Heart left ventricle (tissue), 16 donors: ENCODE results near the gene CILP2. TPM values are rescaled to one million over a fixed set of nuclear protein-coding genes. Genes with fewer than 3 reads are reported as not detected.

Experiments used
- ATAC-seq, 4 donors: fragments of 200-7000 bp; cut with Tn5 transposase; one replicate each; pipeline ENCODE4 v1.9.1; 2020 to 2022; ENCODE audit warnings: moderate library complexity in 4 of 4, mild to moderate bottlenecking in 3 of 4, moderate number of reproducible peaks in 1 of 4
- DNase-seq, 5 donors: peaks; one replicate each; pipeline ENCODE4 v3.0.0-alpha.2; 2020
- H3K27ac ChIP-seq, 12 donors: fragments of 200-600 bp; sonication (generic) in 4 of 12; one replicate each; pipeline versions ENCODE4 v1.5.0 to v1.8.0; 2016 to 2022; ENCODE audit warnings: mild to moderate bottlenecking in 2 of 12
- H3K27me3 ChIP-seq, 9 donors: fragments of 200-600 bp; sonication (generic) in 2 of 9; one replicate each; pipeline versions ENCODE4 v1.5.1 to v1.8.0; 2016 to 2022; ENCODE audit warnings: mild to moderate bottlenecking in 3 of 9
- H3K36me3 ChIP-seq, 9 donors: fragments of 200-600 bp; sonication (generic) in 2 of 9; one replicate each; pipeline versions ENCODE4 v1.5.0 to v1.8.0; 2018 to 2022; ENCODE audit warnings: mild to moderate bottlenecking in 2 of 9
- H3K4me1 ChIP-seq, 12 donors: fragments of 200-600 bp; sonication (generic) in 4 of 12; one replicate each; pipeline versions ENCODE4 v1.5.0 to v1.8.0; 2016 to 2022; ENCODE audit warnings: mild to moderate bottlenecking in 3 of 12
- H3K4me3 ChIP-seq, 12 donors: fragments of 200-600 bp; sonication (generic) in 4 of 12; one replicate each; pipeline versions ENCODE4 v1.5.0 to v1.8.0; 2017 to 2022; ENCODE audit warnings: mild to moderate bottlenecking in 9 of 12, moderate library complexity in 4 of 12
- H3K9me3 ChIP-seq, 12 donors: fragments of 200-600 bp; sonication (generic) in 4 of 12; one replicate each; pipeline versions ENCODE4 v1.5.0 to v1.8.0; 2016 to 2022; ENCODE audit warnings: mild to moderate bottlenecking in 1 of 12
- CTCF ChIP-seq, 12 donors: fragments of 200-600 bp; sonication (generic) in 4 of 12; IDR thresholded peaks; one replicate each; pipeline versions ENCODE4 v1.5.0 to v1.8.0; 2018 to 2022; ENCODE audit warnings: antibody characterized with exemption in 12 of 12, mild to moderate bottlenecking in 5 of 12
- POLR2A ChIP-seq, 2 donors: fragments of 450-650 bp; IDR thresholded peaks; one replicate each; pipeline ENCODE4 v1.6.1; 2017; ENCODE audit warnings: antibody characterized with exemption in 2 of 2, mild to moderate bottlenecking in 2 of 2, moderate library complexity in 2 of 2
- WGBS, 4 donors: extraction: QIAGEN DNeasy Blood & Tissue Kit in 2 of 4; methylation state at CpG; one replicate each; pipeline versions ENCODE4 v1.1.5 to v1.1.7; 2013 to 2018; 5-methylcytosine and 5-hydroxymethylcytosine counted together
- intact Hi-C, 10 donors: fragments of 100-400 bp; cut with DNase I; formaldehyde crosslinking; loops; one replicate each; pipeline versions ENCODE4 v1.11.1 to v1.14.2; 2022
- polyA plus RNA-seq, 2 donors: library from polyadenylated mRNA; stranded (reverse); fragments of 200-250 nt; gene quantifications; one replicate each; pipeline ENCODE4 v1.2.3, GENCODE V29; 2013
- total RNA-seq, 9 donors: library from RNA; depleted of rRNA in 2 of 9; stranded (reverse); fragments of >200 nt in 2 of 9; fragmentation: NEBNext Ultra II Directional in 3 of 9; extraction: Animal tissue kit (Norgen Biotek cat#: 25700) in 3 of 9; gene quantifications; one replicate each; pipeline versions ENCODE4 v1.1.0 to v1.2.4, GENCODE V29; 2016 to 2023
- donor health status: ischemic (EF 13 %, LVEDD 7.1; RV severe dilation, severe dysfunction).
- donor health status: healthy with polysubstance abuse.
- donor health status: DM: no; HTN: yes; CAD: no.
- donor health status: DM: no; HTN: no; CAD: no.
- donor health status: ischemic (EF 25% LVEDD 6.9; RV normal size, moderate dysfunction).
- donor health status: ischemic (EF 25% LVEDD 5.7; RV mildly dilated, moderate dysfunction).
- donor health status: healthy.
- donor health status: DM: yes; HTN: yes; CAD: no.
- donor health status: ischemic (EF 35%, LVEDD 5.7; RV mildly dilated, moderate dysfunction).
- donor health status: nonischemic (EF 11% LVEDD 7.7; RV severe dilation, severe dysfunction).
- donor health status: DM: yes; HTN: yes; CAD: no.
- donor health status: PGD.
- donor health status: ischemic (EF 29% LVEDD 5.4; RV normal size, mild dysfunction).
- donor health status: nonischemic (EF 23%, LVEDD 6.1; RV moderate dilation, normal function).

CILP2 gene
- total and polyA plus RNA-seq, 11 donors: 0.07 to 0.61 (median 0.22) TPM; not detected in 2

DNA sequence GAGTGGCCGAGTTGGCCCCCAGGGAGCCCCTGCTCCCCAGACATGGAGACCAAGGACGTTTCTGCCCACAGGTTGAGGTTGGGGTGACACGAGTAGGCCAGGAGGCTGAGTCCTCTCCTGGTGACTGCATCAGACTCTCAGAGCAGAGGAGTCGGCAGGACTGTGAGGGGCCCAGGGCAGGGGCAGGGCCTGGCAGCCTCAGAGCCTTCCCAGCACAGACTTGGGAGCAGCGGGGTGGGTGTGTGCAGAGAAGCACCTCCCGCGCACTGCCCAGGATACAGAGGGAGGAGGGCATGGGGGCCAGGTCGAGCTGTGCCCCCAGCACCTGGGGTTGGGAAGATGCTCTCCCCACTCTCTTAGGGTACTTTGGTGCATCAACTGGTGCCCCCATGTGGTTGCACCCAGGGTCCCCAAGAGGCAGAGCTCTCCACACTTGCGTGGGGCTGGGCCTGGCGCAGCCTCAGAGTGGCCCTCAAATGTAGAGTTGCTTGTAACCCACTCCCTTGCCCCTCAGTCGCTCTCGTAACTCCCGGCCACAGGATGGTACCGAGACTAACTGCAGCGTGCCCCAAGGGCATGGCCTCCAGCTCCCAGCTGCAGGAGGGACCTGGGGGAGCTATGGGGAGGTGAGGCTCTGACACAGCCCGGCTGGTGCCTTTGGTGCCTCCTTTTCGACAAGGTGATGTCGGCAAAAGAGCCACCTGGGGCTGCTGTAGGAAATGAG is 38.6 kb upstream of the CILP2 start:
- Histone ChIP-seq H3K9me3 (no peaks in the 10 kb centered on the region), H3K27ac (no peak overlapping the region), H3K27me3 (no peaks in the 10 kb centered on the region), H3K4me1 (no peaks in the 10 kb centered on the region), H3K4me3 (no peak overlapping the region), H3K36me3 (peaks cover 5 to 98% (median 92%) of the 10 kb centered on the region in 9 donors)
- intact Hi-C loops: loop anchor here in 1 of 10 donors (10.0 kb wide), 1 partner anchor 305 kb away; the partner anchor contains the start of genes BORCS8 and RFXANK
- ATAC-seq: peak in 1 of 4 donors; percentile 13
- no peak for TF ChIP-seq CTCF (IDR thresholded peaks at IDR 0.05)
- TF ChIP-seq POLR2A (IDR thresholded peaks at IDR 0.05): no peak
- WGBS, 4 donors: 83 to 90% (median 88%) methylated on average over 14 to 18 of the region's 18 CpGs
- DNase-seq: no peak

DNA sequence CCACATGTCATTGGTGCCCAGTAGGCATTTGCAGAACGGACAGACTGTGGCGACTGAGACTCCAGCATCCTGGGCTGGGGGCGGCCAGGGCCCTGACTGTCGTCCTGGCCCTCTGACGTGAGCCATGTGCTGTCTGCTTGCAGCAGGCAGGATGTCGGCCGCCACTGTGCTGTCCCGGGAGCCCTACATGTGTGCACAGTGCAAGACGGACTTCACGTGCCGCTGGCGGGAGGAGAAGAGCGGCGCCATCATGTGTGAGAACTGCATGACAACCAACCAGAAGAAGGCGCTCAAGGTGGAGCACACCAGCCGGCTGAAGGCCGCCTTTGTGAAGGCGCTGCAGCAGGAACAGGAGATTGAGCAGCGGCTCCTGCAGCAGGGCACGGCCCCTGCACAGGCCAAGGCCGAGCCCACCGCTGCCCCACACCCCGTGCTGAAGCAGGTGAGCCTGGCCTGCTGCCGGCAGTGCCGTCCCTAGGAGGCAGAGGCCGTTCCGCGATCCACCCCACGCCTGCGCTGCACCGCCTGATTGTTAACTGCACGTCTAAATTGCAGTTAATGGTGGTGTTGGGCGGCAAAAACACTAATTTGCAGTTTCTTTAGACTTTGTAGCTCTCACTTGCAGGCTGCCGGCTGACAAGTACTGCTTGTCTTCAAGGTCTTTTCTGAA is 37.0 kb upstream of the CILP2 start:
- no peak for DNase-seq

GRCh38 chr19:19501798-19502197 is 36.3 kb upstream of the CILP2 start:
- H3K36me3 ChIP-seq: peaks cover 3 to 99% (median 92%) of the 10 kb centered on the region in 9 donors
- intact Hi-C loops: no loop called here
- no peak for TF ChIP-seq POLR2A (IDR thresholded peaks at IDR 0.05)
- no peak for TF ChIP-seq CTCF (IDR thresholded peaks at IDR 0.05)
- H3K9me3 ChIP-seq: no peaks in the 10 kb centered on the region
- no peak overlapping the region for H3K27ac ChIP-seq
- no peaks in the 10 kb centered on the region for H3K27me3 ChIP-seq
- ATAC-seq (no peak), DNase-seq (no peak)
- H3K4me3 ChIP-seq: no peak overlapping the region
- WGBS, 4 donors: 90 to 94% (median 92%) methylated on average over 26 of the region's 26 CpGs
- no peaks in the 10 kb centered on the region for H3K4me1 ChIP-seq

More for the DNA sequence above, 37.0 kb upstream of the CILP2 start:
- H3K9me3 ChIP-seq: no peaks in the 10 kb centered on the region
- H3K4me3 ChIP-seq: no peak overlapping the region
- peaks cover 5 to 99% (median 92%) of the 10 kb centered on the region in 9 donors for H3K36me3 ChIP-seq
- no peak overlapping the region for H3K27ac ChIP-seq
- TF ChIP-seq CTCF (IDR thresholded peaks at IDR 0.05) (no peak), POLR2A (IDR thresholded peaks at IDR 0.05) (no peak)
- no peak for ATAC-seq
- H3K27me3 ChIP-seq: no peaks in the 10 kb centered on the region
- WGBS, 4 donors: 90 to 93% (median 91%) methylated on average over 30 to 34 of the region's 34 CpGs
- no peaks in the 10 kb centered on the region for H3K4me1 ChIP-seq
- intact Hi-C loops: no loop called here

GRCh38 chr19:19502281-19502680 is 35.8 kb upstream of the CILP2 start:
- Histone ChIP-seq H3K36me3 (peaks cover 3 to 97% (median 90%) of the 10 kb centered on the region in 9 donors), H3K9me3 (no peaks in the 10 kb centered on the region), H3K4me1 (no peaks in the 10 kb centered on the region), H3K27me3 (no peaks in the 10 kb centered on the region), H3K4me3 (no peak overlapping the region), H3K27ac (no peak overlapping the region)
- DNase-seq: no peak
- intact Hi-C loops: no loop called here
- 95 to 97% (median 96%) methylated on average over 18 to 19 of the region's 19 CpGs for WGBS, 4 donors
- ATAC-seq: no peak
- TF ChIP-seq POLR2A (IDR thresholded peaks at IDR 0.05) (no peak), CTCF (IDR thresholded peaks at IDR 0.05) (no peak)
